Measurements from ENCODE around the gene SUFU. TPM values are rescaled to one million over a fixed set of nuclear protein-coding genes. Genes with fewer than 3 reads are reported as not detected.

The SUFU gene
- total and polyA plus RNA-seq, 2 of the 8 experiments (the other 6 are each of a cell fraction or from before 2014, with no cell fraction given), result 7.0 to 10.8 TPM

DNA sequence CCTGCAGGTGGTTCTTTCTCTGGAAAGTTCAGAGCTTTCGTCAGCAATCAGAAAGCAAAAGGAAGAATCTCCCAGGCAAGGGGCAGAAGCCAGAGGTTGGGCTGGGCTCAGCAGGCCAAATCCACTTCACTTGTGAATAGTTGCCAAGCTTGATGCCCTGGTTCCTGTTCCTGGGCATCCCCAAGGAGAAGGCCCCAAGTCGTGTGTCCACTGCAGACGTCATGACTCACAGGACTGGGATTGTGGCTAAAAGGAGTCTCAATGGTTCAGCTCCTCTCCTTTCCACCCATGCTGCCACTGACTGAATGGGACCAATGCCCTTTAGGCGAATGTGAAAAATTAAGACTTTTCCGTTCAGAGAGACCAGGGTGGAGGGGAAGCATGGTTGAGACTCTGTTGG is 101.9 kb downstream of the SUFU start:
- 89% methylated on average over 5 of the region's 5 CpGs; no CpG with 5 or more reads in 1 of the 2 experiments for WGBS, 2 experiments (ENCODE audit: extremely low coverage in 1 of 2, insufficient coverage in 1 of 2, insufficient read length in 1 of 2, insufficient replicate concordance in 2 of 2, low coverage in 1 of 2, low lambda C conversion rate in 2 of 2, missing lambda C conversion rate in 1 of 2)
- no peak overlapping the region for H3K4ac ChIP-seq (replicated peaks; ENCODE audit: insufficient read length, low read depth, low read length)
- no peak overlapping the region for H3K18ac ChIP-seq (ENCODE audit: extremely low read depth, low read length)
- no peak overlapping the region for H3K14ac ChIP-seq (ENCODE audit: insufficient read length)
- no peaks in the 10 kb centered on the region for H3K27me3 ChIP-seq (replicated peaks in 1 of 4; ENCODE audit: control insufficient read depth in 3 of 4, extremely low read depth in 1 of 4, insufficient read depth in 3 of 4, low read length in 3 of 4)
- no peak overlapping the region for H2BK15ac ChIP-seq (ENCODE audit: low read length)
- no peak overlapping the region for H3K4me2 ChIP-seq (ENCODE audit: insufficient read depth in 1 of 2, low read depth in 2 of 2, low read length in 2 of 2)
- no peaks in the 10 kb centered on the region for H3K79me2 ChIP-seq (ENCODE audit: control insufficient read depth in 1 of 2, insufficient read depth in 2 of 2, low read length in 2 of 2)
- no peak overlapping the region for H2BK120ac ChIP-seq (replicated peaks; ENCODE audit: low read depth, low read length)
- no peak overlapping the region for H3K27ac ChIP-seq (ENCODE audit: low read depth, low read length)
- H3K23ac ChIP-seq (ENCODE audit: insufficient read length), result no peak overlapping the region
- H2AFZ ChIP-seq (ENCODE audit: low read length), result no peak overlapping the region
- H2AK5ac ChIP-seq (ENCODE audit: low read depth, low read length), result no peak overlapping the region
- no peak overlapping the region for H4K8ac ChIP-seq (ENCODE audit: extremely low read depth, insufficient read depth, low read length)
- H4K20me1 ChIP-seq (replicated peaks in 1 of 2; ENCODE audit: control insufficient read depth in 1 of 2, insufficient read depth in 2 of 2, low read length in 2 of 2), result peaks cover 0 to 1% of the 10 kb centered on the region in 2 experiments
- no peak overlapping the region for H3K56ac ChIP-seq (replicated peaks; ENCODE audit: insufficient read length, low read depth, low read length)
- no peak for DNase-seq (ENCODE audit: low read depth in 1 of 2, low spot score in 2 of 2)
- ChIA-PET CTCF (ENCODE audit: partially characterized antibody) (interaction anchor here (0.8 to 8.9 kb wide), 11 partner anchors 8 to 62 kb away, joined by 3 to 69 read pairs (median 4); no protein-coding TSS in a partner anchor), POLR2A (ENCODE audit: partially characterized antibody) (interaction anchor here (1.6 kb wide), 1 partner anchor 39 kb away, joined by 4 read pairs; the partner anchor contains the start of gene TRIM8)
- H4K91ac ChIP-seq (replicated peaks; ENCODE audit: insufficient read length, low read length), result no peak overlapping the region
- H3K4me3 ChIP-seq (ENCODE audit: extremely low read depth in 1 of 4, insufficient read depth in 2 of 4, low read depth in 3 of 4, low read length in 4 of 4), result no peak overlapping the region
- H2BK5ac ChIP-seq (ENCODE audit: low read depth, low read length), result no peak overlapping the region
- H4K5ac ChIP-seq (ENCODE audit: insufficient read length, low read depth, low read length), result no peak overlapping the region
- no peaks in the 10 kb centered on the region for H3K23me2 ChIP-seq (ENCODE audit: low read depth, low read length)
- H3K9me3 ChIP-seq (ENCODE audit: insufficient read depth in 2 of 2, low read depth in 1 of 2, low read length in 1 of 2), result no peaks in the 10 kb centered on the region
- no peak overlapping the region for H2BK20ac ChIP-seq (ENCODE audit: low read length)
- H2BK12ac ChIP-seq (ENCODE audit: low read depth, low read length), result no peak overlapping the region
- no peaks in the 10 kb centered on the region for H3K36me3 ChIP-seq (ENCODE audit: control insufficient read depth in 2 of 4, insufficient read depth in 4 of 4, low read length in 3 of 4)
- no peak overlapping the region for H3K9ac ChIP-seq (replicated peaks in 1 of 4; ENCODE audit: extremely low read depth in 1 of 4, low read depth in 3 of 4, low read length in 3 of 4)
- no peaks in the 10 kb centered on the region for H3K4me1 ChIP-seq (replicated peaks in 1 of 4; ENCODE audit: control insufficient read depth in 3 of 4, insufficient read depth in 4 of 4, low read length in 3 of 4)
- H3K79me1 ChIP-seq (ENCODE audit: low read depth, low read length), result no peaks in the 10 kb centered on the region
- FAIRE-seq, result no peak
- no peak for TF ChIP-seq MAFK (IDR thresholded peaks at IDR 0.05; ENCODE audit: low read depth, low read length)
- TF ChIP-seq POU5F1 (IDR thresholded peaks at IDR 0.05; ENCODE audit: low read depth, low read length), result no peak
- no peak for TF ChIP-seq RFX5 (IDR thresholded peaks at IDR 0.05; ENCODE audit: borderline replicate concordance, low read depth, low read length)
- no peak for TF ChIP-seq POLR2A (IDR thresholded peaks at IDR 0.05; ENCODE audit: control extremely low read depth in 1 of 2, low read depth in 2 of 2, low read length in 2 of 2)
- TF ChIP-seq, protein P1, sequence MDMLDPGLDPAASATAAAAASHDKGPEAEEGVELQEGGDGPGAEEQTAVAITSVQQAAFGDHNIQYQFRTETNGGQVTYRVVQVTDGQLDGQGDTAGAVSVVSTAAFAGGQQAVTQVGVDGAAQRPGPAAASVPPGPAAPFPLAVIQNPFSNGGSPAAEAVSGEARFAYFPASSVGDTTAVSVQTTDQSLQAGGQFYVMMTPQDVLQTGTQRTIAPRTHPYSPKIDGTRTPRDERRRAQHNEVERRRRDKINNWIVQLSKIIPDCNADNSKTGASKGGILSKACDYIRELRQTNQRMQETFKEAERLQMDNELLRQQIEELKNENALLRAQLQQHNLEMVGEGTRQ (IDR thresholded peaks at IDR 0.05; ENCODE audit: low read length), result no peak
- no peak for TF ChIP-seq SP1 (IDR thresholded peaks at IDR 0.05; ENCODE audit: low read depth, low read length)
- no peak for TF ChIP-seq ZNF274 (IDR thresholded peaks at IDR 0.05; ENCODE audit: borderline replicate concordance, extremely low read depth, low read length)
- TF ChIP-seq, protein P2, sequence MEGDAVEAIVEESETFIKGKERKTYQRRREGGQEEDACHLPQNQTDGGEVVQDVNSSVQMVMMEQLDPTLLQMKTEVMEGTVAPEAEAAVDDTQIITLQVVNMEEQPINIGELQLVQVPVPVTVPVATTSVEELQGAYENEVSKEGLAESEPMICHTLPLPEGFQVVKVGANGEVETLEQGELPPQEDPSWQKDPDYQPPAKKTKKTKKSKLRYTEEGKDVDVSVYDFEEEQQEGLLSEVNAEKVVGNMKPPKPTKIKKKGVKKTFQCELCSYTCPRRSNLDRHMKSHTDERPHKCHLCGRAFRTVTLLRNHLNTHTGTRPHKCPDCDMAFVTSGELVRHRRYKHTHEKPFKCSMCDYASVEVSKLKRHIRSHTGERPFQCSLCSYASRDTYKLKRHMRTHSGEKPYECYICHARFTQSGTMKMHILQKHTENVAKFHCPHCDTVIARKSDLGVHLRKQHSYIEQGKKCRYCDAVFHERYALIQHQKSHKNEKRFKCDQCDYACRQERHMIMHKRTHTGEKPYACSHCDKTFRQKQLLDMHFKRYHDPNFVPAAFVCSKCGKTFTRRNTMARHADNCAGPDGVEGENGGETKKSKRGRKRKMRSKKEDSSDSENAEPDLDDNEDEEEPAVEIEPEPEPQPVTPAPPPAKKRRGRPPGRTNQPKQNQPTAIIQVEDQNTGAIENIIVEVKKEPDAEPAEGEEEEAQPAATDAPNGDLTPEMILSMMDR (IDR thresholded peaks at IDR 0.05; ENCODE audit: control extremely low read depth in 1 of 3, insufficient read depth in 1 of 3, low read depth in 1 of 3, low read length in 3 of 3), result no peak
- TF ChIP-seq HDAC6 (IDR thresholded peaks at IDR 0.05; ENCODE audit: low read depth, low read length), result no peak
- no peak for TF ChIP-seq KDM4A (IDR thresholded peaks at IDR 0.05; ENCODE audit: low read depth, low read length, severe bottlenecking)

Data from H1 (cell line).